HepG2 (cell line): ENCODE measurements around the gene SPSB1. TPM values are rescaled to one million over a fixed set of nuclear protein-coding genes. Genes with fewer than 3 reads are reported as not detected.

Source experiments
- AGO2 ChIP-seq: fragments of 200-400 bp; formaldehyde crosslinking; optimal IDR thresholded peaks from 2 replicates; pipeline ENCODE3; 2017; ENCODE audit warnings: mild to moderate bottlenecking, low read depth, low read length, moderate library complexity
- E2F1 ChIP-seq: sonication (generic); formaldehyde crosslinking; IDR thresholded peaks from 2 replicates; pipeline ENCODE4 v1.5.0; 2020; ENCODE audit warnings: missing genetic modification reagents
- NCOA1 ChIP-seq: sonication (generic); formaldehyde crosslinking; IDR thresholded peaks from 2 replicates; pipeline ENCODE4 v1.9.0; 2021; ENCODE audit warnings: missing genetic modification reagents
- NFYC ChIP-seq: IDR thresholded peaks from 2 replicates; pipeline ENCODE4 v1.6.1; 2016; ENCODE audit warnings: missing genetic modification reagents, missing compliant biosample characterization
- NONO ChIP-seq, 2 experiments: fragments of 450-650 bp in 1 of 2; sonication (generic) in 1 of 2; formaldehyde crosslinking in 1 of 2; IDR thresholded peaks in 1 of 2; conservative IDR thresholded peaks in 1 of 2; 2 replicates each; pipeline versions ENCODE4 v1.6.1 to v1.8.0; 2017 to 2022; ENCODE audit warnings: mild to moderate bottlenecking in 1 of 2, missing genetic modification reagents in 1 of 2, moderate library complexity in 1 of 2
- ZNF317 ChIP-seq: sonication (generic); formaldehyde crosslinking; IDR thresholded peaks from 2 replicates; pipeline ENCODE4 v1.5.0; 2020; ENCODE audit warnings: mild to moderate bottlenecking, missing genetic modification reagents
- ZNF614 ChIP-seq: IDR thresholded peaks from 2 replicates; pipeline ENCODE4 v1.6.1; 2018; ENCODE audit warnings: missing biosample characterization, missing genetic modification reagents, inconsistent platforms, borderline replicate concordance
- ZNF652 ChIP-seq: IDR thresholded peaks from 2 replicates; pipeline ENCODE4 v1.6.1; 2016; ENCODE audit warnings: low read depth, borderline replicate concordance
- ZNF747 ChIP-seq: sonication (generic); formaldehyde crosslinking; IDR thresholded peaks from 2 replicates; pipeline ENCODE4 v1.8.1; 2023; ENCODE audit warnings: missing genetic modification reagents, mild to moderate bottlenecking, borderline replicate concordance
- polyA plus RNA-seq, 8 experiments: library from polyadenylated mRNA; depleted of rRNA in 3 of 8; stranded (reverse) in 7 of 8; unstranded in 1 of 8; fragments of >200 nt; fragmentation: Illumina TruSeq in 4 of 8; extraction: Trizol in 4 of 8; gene quantifications; 2 replicates each; pipeline versions ENCODE4 v1.2.1 to v1.2.3, GENCODE V29; 2011 to 2016; ENCODE audit warnings: low read depth in 4 of 8, missing spikeins in 1 of 8, mixed read lengths in 1 of 8; ENCODE audit not compliant: insufficient read depth in 1 of 8
- total RNA-seq, 5 experiments: library from RNA; depleted of rRNA; stranded (reverse); fragments of >200 nt; fragmentation: Illumina TruSeq; extraction: Trizol; gene quantifications; 2 replicates each; pipeline ENCODE4 v1.2.3, GENCODE V29; 2016; ENCODE audit warnings: low read depth in 1 of 5
- TF ChIP-seq, protein P1 (sequence below): sonication (generic); formaldehyde crosslinking; IDR thresholded peaks from 2 replicates; pipeline ENCODE4 v1.4.0; 2020; ENCODE audit warnings: mild to moderate bottlenecking, missing genetic modification reagents
- TF ChIP-seq, protein P2 (sequence below): sonication (generic); formaldehyde crosslinking; IDR thresholded peaks from 2 replicates; pipeline ENCODE4 v1.8.1; 2023; ENCODE audit warnings: mild to moderate bottlenecking, missing genetic modification reagents
- TF ChIP-seq, protein P3 (sequence below): sonication (generic); formaldehyde crosslinking; IDR thresholded peaks from 2 replicates; pipeline ENCODE4 v1.5.0; 2020; ENCODE audit warnings: mild to moderate bottlenecking, low read depth, missing genetic modification reagents, borderline replicate concordance
- TF ChIP-seq, protein P4 (sequence below): sonication (generic); formaldehyde crosslinking; IDR thresholded peaks from 2 replicates; pipeline ENCODE4 v1.5.0; 2020; ENCODE audit warnings: missing genetic modification reagents
- TF ChIP-seq, protein P5 (sequence below): sonication (generic); formaldehyde crosslinking; IDR thresholded peaks from 2 replicates; pipeline ENCODE4 v1.9.0; 2022; ENCODE audit warnings: missing genetic modification reagents, mild to moderate bottlenecking, borderline replicate concordance

Gene SPSB1
- total and polyA plus RNA-seq, 2 of the 13 experiments (the other 11 are each of a cell fraction or from before 2014, with no cell fraction given): 5.0 to 8.0 TPM

GRCh38 chr1:9279172-9279840, 13.4 kb upstream of the SPSB1 start (continued):
- TF ChIP-seq, protein P1, sequence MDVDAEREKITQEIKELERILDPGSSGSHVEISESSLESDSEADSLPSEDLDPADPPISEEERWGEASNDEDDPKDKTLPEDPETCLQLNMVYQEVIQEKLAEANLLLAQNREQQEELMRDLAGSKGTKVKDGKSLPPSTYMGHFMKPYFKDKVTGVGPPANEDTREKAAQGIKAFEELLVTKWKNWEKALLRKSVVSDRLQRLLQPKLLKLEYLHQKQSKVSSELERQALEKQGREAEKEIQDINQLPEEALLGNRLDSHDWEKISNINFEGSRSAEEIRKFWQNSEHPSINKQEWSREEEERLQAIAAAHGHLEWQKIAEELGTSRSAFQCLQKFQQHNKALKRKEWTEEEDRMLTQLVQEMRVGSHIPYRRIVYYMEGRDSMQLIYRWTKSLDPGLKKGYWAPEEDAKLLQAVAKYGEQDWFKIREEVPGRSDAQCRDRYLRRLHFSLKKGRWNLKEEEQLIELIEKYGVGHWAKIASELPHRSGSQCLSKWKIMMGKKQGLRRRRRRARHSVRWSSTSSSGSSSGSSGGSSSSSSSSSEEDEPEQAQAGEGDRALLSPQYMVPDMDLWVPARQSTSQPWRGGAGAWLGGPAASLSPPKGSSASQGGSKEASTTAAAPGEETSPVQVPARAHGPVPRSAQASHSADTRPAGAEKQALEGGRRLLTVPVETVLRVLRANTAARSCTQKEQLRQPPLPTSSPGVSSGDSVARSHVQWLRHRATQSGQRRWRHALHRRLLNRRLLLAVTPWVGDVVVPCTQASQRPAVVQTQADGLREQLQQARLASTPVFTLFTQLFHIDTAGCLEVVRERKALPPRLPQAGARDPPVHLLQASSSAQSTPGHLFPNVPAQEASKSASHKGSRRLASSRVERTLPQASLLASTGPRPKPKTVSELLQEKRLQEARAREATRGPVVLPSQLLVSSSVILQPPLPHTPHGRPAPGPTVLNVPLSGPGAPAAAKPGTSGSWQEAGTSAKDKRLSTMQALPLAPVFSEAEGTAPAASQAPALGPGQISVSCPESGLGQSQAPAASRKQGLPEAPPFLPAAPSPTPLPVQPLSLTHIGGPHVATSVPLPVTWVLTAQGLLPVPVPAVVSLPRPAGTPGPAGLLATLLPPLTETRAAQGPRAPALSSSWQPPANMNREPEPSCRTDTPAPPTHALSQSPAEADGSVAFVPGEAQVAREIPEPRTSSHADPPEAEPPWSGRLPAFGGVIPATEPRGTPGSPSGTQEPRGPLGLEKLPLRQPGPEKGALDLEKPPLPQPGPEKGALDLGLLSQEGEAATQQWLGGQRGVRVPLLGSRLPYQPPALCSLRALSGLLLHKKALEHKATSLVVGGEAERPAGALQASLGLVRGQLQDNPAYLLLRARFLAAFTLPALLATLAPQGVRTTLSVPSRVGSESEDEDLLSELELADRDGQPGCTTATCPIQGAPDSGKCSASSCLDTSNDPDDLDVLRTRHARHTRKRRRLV (CRISPR knock-in tag): no peak
- TF ChIP-seq NONO (IDR thresholded peaks at IDR 0.05) (no peak), NONO (CRISPR knock-in tag; conservative IDR thresholded peaks at IDR 0.05) (no peak), ZNF317 (CRISPR knock-in tag) (no peak), AGO2 (peak; percentile 32), ZNF614 (CRISPR knock-in tag) (no peak), ZNF652 (CRISPR knock-in tag) (no peak), NFYC (CRISPR knock-in tag) (no peak), ZNF747 (CRISPR knock-in tag) (no peak), E2F1 (no peak), NCOA1 (CRISPR knock-in tag) (no peak)
- TF ChIP-seq, protein P2, sequence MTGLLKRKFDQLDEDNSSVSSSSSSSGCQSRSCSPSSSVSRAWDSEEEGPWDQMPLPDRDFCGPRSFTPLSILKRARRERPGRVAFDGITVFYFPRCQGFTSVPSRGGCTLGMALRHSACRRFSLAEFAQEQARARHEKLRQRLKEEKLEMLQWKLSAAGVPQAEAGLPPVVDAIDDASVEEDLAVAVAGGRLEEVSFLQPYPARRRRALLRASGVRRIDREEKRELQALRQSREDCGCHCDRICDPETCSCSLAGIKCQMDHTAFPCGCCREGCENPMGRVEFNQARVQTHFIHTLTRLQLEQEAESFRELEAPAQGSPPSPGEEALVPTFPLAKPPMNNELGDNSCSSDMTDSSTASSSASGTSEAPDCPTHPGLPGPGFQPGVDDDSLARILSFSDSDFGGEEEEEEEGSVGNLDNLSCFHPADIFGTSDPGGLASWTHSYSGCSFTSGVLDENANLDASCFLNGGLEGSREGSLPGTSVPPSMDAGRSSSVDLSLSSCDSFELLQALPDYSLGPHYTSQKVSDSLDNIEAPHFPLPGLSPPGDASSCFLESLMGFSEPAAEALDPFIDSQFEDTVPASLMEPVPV (CRISPR knock-in tag): no peak
- TF ChIP-seq, protein P3, sequence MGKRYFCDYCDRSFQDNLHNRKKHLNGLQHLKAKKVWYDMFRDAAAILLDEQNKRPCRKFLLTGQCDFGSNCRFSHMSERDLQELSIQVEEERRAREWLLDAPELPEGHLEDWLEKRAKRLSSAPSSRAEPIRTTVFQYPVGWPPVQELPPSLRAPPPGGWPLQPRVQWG (CRISPR knock-in tag): no peak
- TF ChIP-seq, protein P4, sequence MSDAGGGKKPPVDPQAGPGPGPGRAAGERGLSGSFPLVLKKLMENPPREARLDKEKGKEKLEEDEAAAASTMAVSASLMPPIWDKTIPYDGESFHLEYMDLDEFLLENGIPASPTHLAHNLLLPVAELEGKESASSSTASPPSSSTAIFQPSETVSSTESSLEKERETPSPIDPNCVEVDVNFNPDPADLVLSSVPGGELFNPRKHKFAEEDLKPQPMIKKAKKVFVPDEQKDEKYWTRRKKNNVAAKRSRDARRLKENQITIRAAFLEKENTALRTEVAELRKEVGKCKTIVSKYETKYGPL (CRISPR knock-in tag): no peak
- TF ChIP-seq, protein P5, sequence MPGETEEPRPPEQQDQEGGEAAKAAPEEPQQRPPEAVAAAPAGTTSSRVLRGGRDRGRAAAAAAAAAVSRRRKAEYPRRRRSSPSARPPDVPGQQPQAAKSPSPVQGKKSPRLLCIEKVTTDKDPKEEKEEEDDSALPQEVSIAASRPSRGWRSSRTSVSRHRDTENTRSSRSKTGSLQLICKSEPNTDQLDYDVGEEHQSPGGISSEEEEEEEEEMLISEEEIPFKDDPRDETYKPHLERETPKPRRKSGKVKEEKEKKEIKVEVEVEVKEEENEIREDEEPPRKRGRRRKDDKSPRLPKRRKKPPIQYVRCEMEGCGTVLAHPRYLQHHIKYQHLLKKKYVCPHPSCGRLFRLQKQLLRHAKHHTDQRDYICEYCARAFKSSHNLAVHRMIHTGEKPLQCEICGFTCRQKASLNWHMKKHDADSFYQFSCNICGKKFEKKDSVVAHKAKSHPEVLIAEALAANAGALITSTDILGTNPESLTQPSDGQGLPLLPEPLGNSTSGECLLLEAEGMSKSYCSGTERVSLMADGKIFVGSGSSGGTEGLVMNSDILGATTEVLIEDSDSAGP (CRISPR knock-in tag): peak; percentile 47; the same call in 1 of the 2 replicates
